ENCODE results near the gene ANGPTL1.
A peak's percentile ranks its signal among the peaks of the same experiment; 100 is the strongest.

The ANGPTL1 gene

GRCh38 chr1:178870944-178871343, at the start of gene ANGPTL1:
ANGPTL1 (minus strand) TSS chr1:178871077; CDS start chr1:178865776, 5,301 bp downstream.
- TF ChIP-seq JUND (IDR thresholded peaks at IDR 0.05; ENCODE audit: low read depth) = no peak
- no peak for DNase-seq (ENCODE audit: low read depth in 1 of 2, low spot score in 1 of 2)
- in situ Hi-C loops (cut with HindIII; ENCODE audit: low pct_unique_long_range_greater_than_20kb, low sequenced_read_pairs) = no loop called here

GRCh38 chr1:178919581-178919980, 48.7 kb upstream of the ANGPTL1 start:
- in situ Hi-C loops (cut with HindIII; ENCODE audit: low pct_unique_long_range_greater_than_20kb, low sequenced_read_pairs) = no loop called here
- no peak for TF ChIP-seq JUND (IDR thresholded peaks at IDR 0.05; ENCODE audit: low read depth)
- no peak for DNase-seq (ENCODE audit: low read depth in 1 of 2, low spot score in 1 of 2)

GRCh38 chr1:178918955-178919354, 48.1 kb upstream of the ANGPTL1 start:
- no peak for TF ChIP-seq JUND (IDR thresholded peaks at IDR 0.05; ENCODE audit: low read depth)
- in situ Hi-C loops (cut with HindIII; ENCODE audit: low pct_unique_long_range_greater_than_20kb, low sequenced_read_pairs) = no loop called here
- DNase-seq (ENCODE audit: low read depth in 1 of 2, low spot score in 1 of 2) = peak in 1 of 2 experiments; percentile 18

DNA sequence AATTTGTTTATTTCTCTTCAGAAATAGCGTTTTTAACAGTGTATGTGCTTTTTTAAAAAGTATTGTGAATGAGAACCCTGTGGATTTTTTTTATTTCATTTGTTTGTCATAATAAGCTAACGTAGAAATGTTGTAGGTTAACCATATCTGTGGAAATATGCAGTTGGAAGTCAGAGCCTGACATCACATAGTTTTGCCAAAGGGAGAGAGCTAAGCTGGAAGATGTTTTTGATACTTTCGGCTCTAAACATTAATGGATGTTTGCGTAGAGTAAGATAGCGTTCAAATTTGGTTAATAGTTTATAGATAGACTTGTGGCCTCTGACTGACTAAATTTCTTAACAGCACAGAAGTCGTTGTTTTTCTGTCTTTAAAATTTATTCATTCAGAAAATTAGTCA, 47.4 kb upstream of the ANGPTL1 start:
- in situ Hi-C loops (cut with HindIII; ENCODE audit: low pct_unique_long_range_greater_than_20kb, low sequenced_read_pairs) = no loop called here
- DNase-seq (ENCODE audit: low read depth in 1 of 2, low spot score in 1 of 2) = no peak
- TF ChIP-seq JUND (IDR thresholded peaks at IDR 0.05; ENCODE audit: low read depth) = no peak

GRCh38 chr1:178916448-178917174, 45.7 kb upstream of the ANGPTL1 start:
- TF ChIP-seq JUND (IDR thresholded peaks at IDR 0.05; ENCODE audit: low read depth) = no peak
- in situ Hi-C loops (cut with HindIII; ENCODE audit: low pct_unique_long_range_greater_than_20kb, low sequenced_read_pairs) = no loop called here
- DNase-seq (ENCODE audit: low read depth in 1 of 2, low spot score in 1 of 2) = no peak

- TF ChIP-seq JUND (IDR thresholded peaks at IDR 0.05; ENCODE audit: low read depth) = no peak
- no peak for DNase-seq (ENCODE audit: low read depth in 1 of 2, low spot score in 1 of 2)
- in situ Hi-C loops (cut with HindIII; ENCODE audit: low pct_unique_long_range_greater_than_20kb, low sequenced_read_pairs) = no loop called here
These were observed 41.7 kb upstream of the ANGPTL1 start for GRCh38 chr1:178912597-178912996.

GRCh38 chr1:178910023-178910422, 39.1 kb upstream of the ANGPTL1 start:
- no peak for TF ChIP-seq JUND (IDR thresholded peaks at IDR 0.05; ENCODE audit: low read depth)
- DNase-seq (ENCODE audit: low read depth in 1 of 2, low spot score in 1 of 2) = no peak
- in situ Hi-C loops (cut with HindIII; ENCODE audit: low pct_unique_long_range_greater_than_20kb, low sequenced_read_pairs) = no loop called here

GRCh38 chr1:178908358-178908757, 37.5 kb upstream of the ANGPTL1 start:
- TF ChIP-seq JUND (IDR thresholded peaks at IDR 0.05; ENCODE audit: low read depth) = no peak
- in situ Hi-C loops (cut with HindIII; ENCODE audit: low pct_unique_long_range_greater_than_20kb, low sequenced_read_pairs) = no loop called here
- no peak for DNase-seq (ENCODE audit: low read depth in 1 of 2, low spot score in 1 of 2)

DNA sequence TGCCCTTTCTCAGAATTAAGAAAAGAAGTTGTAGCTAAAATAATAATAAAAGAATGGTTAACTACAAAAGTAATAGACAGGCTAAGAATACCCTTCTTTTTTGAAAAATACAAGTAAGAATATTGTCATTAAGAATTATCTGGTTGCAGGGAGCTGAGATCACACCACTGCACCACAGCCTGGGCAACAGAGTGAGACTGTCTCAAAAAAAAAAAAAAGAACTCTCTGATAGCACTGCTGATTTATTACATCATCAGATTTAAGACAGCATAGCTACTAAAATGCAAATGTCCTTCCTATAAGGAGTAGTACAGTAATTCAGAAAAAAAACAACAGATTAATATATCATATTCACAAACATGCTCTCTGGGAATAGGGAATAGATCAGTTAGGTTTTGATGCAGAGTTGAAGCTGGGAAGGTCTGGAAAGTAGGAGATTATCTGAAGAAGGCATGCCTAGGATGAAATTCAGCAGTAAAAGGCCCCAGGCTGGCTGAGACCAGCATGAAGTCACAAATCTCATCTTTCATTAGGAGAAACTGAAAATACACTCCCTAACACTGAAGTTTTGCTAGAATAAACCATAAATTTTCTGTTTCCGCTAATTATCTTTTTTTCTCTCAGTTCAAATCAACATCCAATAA, 30.7 kb upstream of the ANGPTL1 start:
- in situ Hi-C loops (cut with HindIII; ENCODE audit: low pct_unique_long_range_greater_than_20kb, low sequenced_read_pairs) = no loop called here
- no peak for DNase-seq (ENCODE audit: low read depth in 1 of 2, low spot score in 1 of 2)
- no peak for TF ChIP-seq JUND (IDR thresholded peaks at IDR 0.05; ENCODE audit: low read depth)

- TF ChIP-seq JUND (IDR thresholded peaks at IDR 0.05; ENCODE audit: low read depth) = no peak
- DNase-seq (ENCODE audit: low read depth in 1 of 2, low spot score in 1 of 2) = no peak
- in situ Hi-C loops (cut with HindIII; ENCODE audit: low pct_unique_long_range_greater_than_20kb, low sequenced_read_pairs) = no loop called here
These were observed 28.5 kb upstream of the ANGPTL1 start for GRCh38 chr1:178899402-178899801.

GRCh38 chr1:178898401-178898800, 27.5 kb upstream of the ANGPTL1 start:
- TF ChIP-seq JUND (IDR thresholded peaks at IDR 0.05; ENCODE audit: low read depth) = no peak
- DNase-seq (ENCODE audit: low read depth in 1 of 2, low spot score in 1 of 2) = no peak
- in situ Hi-C loops (cut with HindIII; ENCODE audit: low pct_unique_long_range_greater_than_20kb, low sequenced_read_pairs) = no loop called here

GRCh38 chr1:178895928-178896327, 25.1 kb upstream of the ANGPTL1 start:
- in situ Hi-C loops (cut with HindIII; ENCODE audit: low pct_unique_long_range_greater_than_20kb, low sequenced_read_pairs) = no loop called here
- DNase-seq (ENCODE audit: low read depth in 1 of 2, low spot score in 1 of 2) = no peak
- no peak for TF ChIP-seq JUND (IDR thresholded peaks at IDR 0.05; ENCODE audit: low read depth)

- no peak for TF ChIP-seq JUND (IDR thresholded peaks at IDR 0.05; ENCODE audit: low read depth)
- no peak for DNase-seq (ENCODE audit: low read depth in 1 of 2, low spot score in 1 of 2)
- in situ Hi-C loops (cut with HindIII; ENCODE audit: low pct_unique_long_range_greater_than_20kb, low sequenced_read_pairs) = no loop called here
These were observed 15.7 kb upstream of the ANGPTL1 start for GRCh38 chr1:178886551-178886950.

Measured in T47D (cell line).